MCF 10A (cell line): ENCODE measurements around the gene TBCD. TPM values are rescaled to one million over a fixed set of nuclear protein-coding genes. Genes with fewer than 3 reads are reported as not detected.

Experiments
- BruUV-seq: library from RNA; stranded (reverse); fragments of 400-500 nt; replicated peaks from 2 replicates; lab custom pipeline; 2021; lab: Mats Ljungman, UMichigan
- CTCF ChIA-PET: fragments of 300-600 bp; sonication (Branson Sonifier 250); formaldehyde crosslinking; extraction: SDS; loops from one replicate; lab custom pipeline; 2021; ENCODE audit warnings: antibody characterized with exemption, inconsistent platforms; lab: Yijun Ruan, JAX
- POLR2A ChIA-PET: fragments of 300-600, 350-650 bp; sonication (Branson Sonifier 250); formaldehyde crosslinking; extraction: SDS; loops from one replicate; lab custom pipeline; 2020; ENCODE audit warnings: antibody characterized with exemption, inconsistent platforms; lab: Yijun Ruan, JAX
- DNase-seq: peaks from one replicate; pipeline ENCODE4 v3.0.0-alpha.2; 2018; ENCODE audit not compliant: unreplicated experiment
- H3K27ac Mint-ChIP-seq: one replicate; pipeline ENCODE4 v1.8.0; 2022; ENCODE audit warnings: mild to moderate bottlenecking, low read depth, mixed read lengths; ENCODE audit not compliant: unreplicated experiment
- H3K27me3 Mint-ChIP-seq: one replicate; pipeline ENCODE4 v1.8.0; 2022; ENCODE audit warnings: mixed read lengths; ENCODE audit not compliant: insufficient read depth, unreplicated experiment
- H3K36me3 Mint-ChIP-seq: one replicate; pipeline ENCODE4 v1.8.0; 2022; ENCODE audit warnings: mild to moderate bottlenecking, moderate library complexity, mixed read lengths; ENCODE audit not compliant: insufficient read depth, unreplicated experiment
- H3K4me1 Mint-ChIP-seq: one replicate; pipeline ENCODE4 v1.8.0; 2022; ENCODE audit warnings: mixed read lengths; ENCODE audit not compliant: insufficient read depth, unreplicated experiment
- H3K4me3 Mint-ChIP-seq: one replicate; pipeline ENCODE4 v1.8.0; 2022; ENCODE audit warnings: mild to moderate bottlenecking, moderate library complexity, mixed read lengths; ENCODE audit not compliant: unreplicated experiment
- H3K9me3 Mint-ChIP-seq: one replicate; pipeline ENCODE4 v1.8.0; 2022; ENCODE audit warnings: mixed read lengths; ENCODE audit not compliant: unreplicated experiment
- intact Hi-C: fragments of 100-400 bp; cut with micrococcal nuclease; formaldehyde crosslinking; loops from 2 replicates; pipeline ENCODE4 v1.14.1; 2022
- total RNA-seq: library from RNA; stranded (reverse); gene quantifications from 2 replicates; pipeline ENCODE4 v1.2.3, GENCODE V29; 2022
- TF ChIP-seq, protein P1 (sequence below): fragments of 200-600 bp; IDR thresholded peaks from one replicate; pipeline ENCODE4 v1.8.0; 2022; ENCODE audit warnings: antibody characterized with exemption, mild to moderate bottlenecking; ENCODE audit not compliant: unreplicated experiment

Gene TBCD
- total RNA-seq, 1 experiment from 2014 or later, result 76.2 TPM

DNA sequence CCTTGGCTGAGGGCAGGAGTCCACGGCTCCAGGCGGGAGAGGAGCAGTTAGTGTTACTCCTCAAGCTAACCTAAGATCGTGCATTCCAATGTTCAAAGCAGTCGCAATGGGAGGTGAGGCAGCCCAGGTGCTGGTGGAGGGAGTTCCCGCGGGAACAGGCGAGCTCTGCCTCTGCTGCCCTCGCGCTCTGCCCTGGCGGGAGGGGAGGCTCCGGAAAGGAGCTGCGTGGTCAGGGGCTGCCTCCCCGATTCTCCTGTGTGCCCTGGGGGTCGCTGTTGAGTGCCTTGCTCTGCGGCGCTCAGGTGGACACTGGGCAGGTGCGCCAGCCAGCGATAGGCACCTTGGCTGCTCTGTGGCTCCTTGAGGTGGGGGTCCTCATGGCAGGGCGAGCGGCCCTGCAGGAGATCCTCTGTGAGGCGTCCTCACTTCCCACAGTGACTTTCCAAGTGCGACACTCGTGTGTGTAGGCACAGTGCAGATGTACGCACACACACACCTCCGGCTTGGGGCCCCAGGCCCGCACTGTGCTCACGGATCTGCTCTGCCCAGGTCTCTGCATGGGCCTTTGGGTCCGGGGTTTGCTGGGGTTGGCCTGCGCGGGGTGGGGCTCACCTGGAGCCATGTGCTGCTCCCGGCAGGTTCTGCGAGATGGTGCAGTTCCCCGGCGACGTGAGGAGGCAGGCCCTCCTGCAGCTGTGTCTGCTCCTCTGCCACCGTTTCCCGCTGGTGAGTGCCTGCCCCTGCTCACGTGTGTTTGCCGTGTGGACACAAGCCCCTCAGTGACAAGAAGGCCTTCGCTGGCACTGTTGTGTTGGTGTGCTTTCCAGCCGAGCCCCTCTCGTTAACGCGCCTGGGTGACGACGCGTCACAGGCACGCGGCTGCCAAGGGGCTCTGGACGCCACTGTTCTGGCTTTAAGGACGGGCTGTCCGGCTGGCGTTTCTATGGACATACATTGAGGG, 185.8 kb downstream of the TBCD start:
- POLR2A ChIA-PET, result no interaction called here
- no peak for DNase-seq
- TF ChIP-seq, protein P1, sequence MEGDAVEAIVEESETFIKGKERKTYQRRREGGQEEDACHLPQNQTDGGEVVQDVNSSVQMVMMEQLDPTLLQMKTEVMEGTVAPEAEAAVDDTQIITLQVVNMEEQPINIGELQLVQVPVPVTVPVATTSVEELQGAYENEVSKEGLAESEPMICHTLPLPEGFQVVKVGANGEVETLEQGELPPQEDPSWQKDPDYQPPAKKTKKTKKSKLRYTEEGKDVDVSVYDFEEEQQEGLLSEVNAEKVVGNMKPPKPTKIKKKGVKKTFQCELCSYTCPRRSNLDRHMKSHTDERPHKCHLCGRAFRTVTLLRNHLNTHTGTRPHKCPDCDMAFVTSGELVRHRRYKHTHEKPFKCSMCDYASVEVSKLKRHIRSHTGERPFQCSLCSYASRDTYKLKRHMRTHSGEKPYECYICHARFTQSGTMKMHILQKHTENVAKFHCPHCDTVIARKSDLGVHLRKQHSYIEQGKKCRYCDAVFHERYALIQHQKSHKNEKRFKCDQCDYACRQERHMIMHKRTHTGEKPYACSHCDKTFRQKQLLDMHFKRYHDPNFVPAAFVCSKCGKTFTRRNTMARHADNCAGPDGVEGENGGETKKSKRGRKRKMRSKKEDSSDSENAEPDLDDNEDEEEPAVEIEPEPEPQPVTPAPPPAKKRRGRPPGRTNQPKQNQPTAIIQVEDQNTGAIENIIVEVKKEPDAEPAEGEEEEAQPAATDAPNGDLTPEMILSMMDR, result no peak
- intact Hi-C loops, result no loop called here
- H3K36me3 Mint-ChIP-seq, result peaks cover 59% of the 10 kb centered on the region
- H3K4me3 Mint-ChIP-seq, result no peak overlapping the region
- H3K4me1 Mint-ChIP-seq, result no peaks in the 10 kb centered on the region
- H3K9me3 Mint-ChIP-seq, result no peaks in the 10 kb centered on the region
- BruUV-seq, result no TSS peak
- CTCF ChIA-PET, result interaction anchor here (0.5 kb wide), 1 partner anchor 257 kb away, joined by 3 read pairs; no protein-coding TSS in a partner anchor
- no peaks in the 10 kb centered on the region for H3K27me3 Mint-ChIP-seq
- no peak overlapping the region for H3K27ac Mint-ChIP-seq

GRCh38 chr17:82938486-82938872, 186.6 kb downstream of the TBCD start:
- TF ChIP-seq, protein P1, result no peak
- Mint-ChIP-seq H3K27me3 (no peaks in the 10 kb centered on the region), H3K4me3 (no peak overlapping the region), H3K9me3 (no peaks in the 10 kb centered on the region), H3K36me3 (peaks cover 57% of the 10 kb centered on the region), H3K27ac (no peak overlapping the region), H3K4me1 (no peaks in the 10 kb centered on the region)
- intact Hi-C loops, result no loop called here
- CTCF ChIA-PET, result no interaction called here
- no TSS peak for BruUV-seq
- POLR2A ChIA-PET, result no interaction called here
- DNase-seq, result no peak

- BruUV-seq, result no TSS peak
- intact Hi-C loops, result no loop called here
- H3K27ac Mint-ChIP-seq, result no peak overlapping the region
- ChIA-PET CTCF (no interaction called here), POLR2A (no interaction called here)
- DNase-seq, result no peak
- no peaks in the 10 kb centered on the region for H3K27me3 Mint-ChIP-seq
- no peaks in the 10 kb centered on the region for H3K4me1 Mint-ChIP-seq
- H3K36me3 Mint-ChIP-seq, result peaks cover 55% of the 10 kb centered on the region
- H3K4me3 Mint-ChIP-seq, result no peak overlapping the region
- no peaks in the 10 kb centered on the region for H3K9me3 Mint-ChIP-seq
- TF ChIP-seq, protein P1, result no peak
Measured at GRCh38 chr17:82938873-82939620, 187.2 kb downstream of the TBCD start.

- Mint-ChIP-seq H3K4me3 (no peak overlapping the region), H3K4me1 (no peaks in the 10 kb centered on the region), H3K27me3 (no peaks in the 10 kb centered on the region), H3K9me3 (peaks cover 4% of the 10 kb centered on the region), H3K36me3 (peaks cover 51% of the 10 kb centered on the region), H3K27ac (no peak overlapping the region)
- ChIA-PET POLR2A (no interaction called here), CTCF (interaction anchor here (0.7 kb wide), 1 partner anchor 109 kb away, joined by 3 read pairs; no protein-coding TSS in a partner anchor)
- intact Hi-C loops, result no loop called here
- no TSS peak for BruUV-seq
- no peak for DNase-seq
- TF ChIP-seq, protein P1, result no peak
Measured at GRCh38 chr17:82939621-82940135, 187.8 kb downstream of the TBCD start.
